Activated naive CD4-positive, alpha-beta T cell treated with anti-CD3 and anti-CD28 coated beads, Interleukin-2, amount 10 ng/mL, durations not matched to agents 7 days and 5 days (primary cell): ENCODE measurements around the gene STX1A.

ENCODE experiments used
- CTCF ChIA-PET: fragments of 350-600 bp; sonication (Branson Sonifier 250); formaldehyde crosslinking; loops from one replicate; lab custom pipeline; 2021; ENCODE audit warnings: antibody characterized with exemption; lab: Charles Lee
- DNase-seq: peaks from one replicate; pipeline ENCODE4 v3.0.0-alpha.2; 2020
- H3K27ac Mint-ChIP-seq: one replicate; pipeline ENCODE4 v1.8.0; 2021; ENCODE audit warnings: mild to moderate bottlenecking, moderate library complexity, mixed read lengths
- H3K27me3 Mint-ChIP-seq: one replicate; pipeline ENCODE4 v1.8.0; 2021; ENCODE audit warnings: mild to moderate bottlenecking, mixed read lengths
- H3K36me3 Mint-ChIP-seq: one replicate; pipeline ENCODE4 v1.8.0; 2021; ENCODE audit warnings: mixed read lengths
- H3K4me1 Mint-ChIP-seq: one replicate; pipeline ENCODE4 v1.8.0; 2021; ENCODE audit warnings: mixed read lengths
- H3K4me3 Mint-ChIP-seq: one replicate; pipeline ENCODE4 v1.8.0; 2021; ENCODE audit warnings: mild to moderate bottlenecking, moderate library complexity, mixed read lengths
- H3K9me3 Mint-ChIP-seq: one replicate; pipeline ENCODE4 v1.8.0; 2021; ENCODE audit warnings: mixed read lengths

Gene STX1A

GRCh38 chr7:73650524-73650923, 68.9 kb downstream of the STX1A start:
- Mint-ChIP-seq H3K4me1 (peaks cover 9% of the 10 kb centered on the region), H3K36me3 (no peaks in the 10 kb centered on the region), H3K27ac (no peak overlapping the region), H3K4me3 (no peak overlapping the region), H3K27me3 (peaks cover 74% of the 10 kb centered on the region), H3K9me3 (no peaks in the 10 kb centered on the region)
- CTCF ChIA-PET, result no interaction called here
- no peak for DNase-seq

GRCh38 chr7:73649576-73649975, 69.9 kb downstream of the STX1A start:
- CTCF ChIA-PET, result no interaction called here
- Mint-ChIP-seq H3K27ac (no peak overlapping the region), H3K27me3 (peaks cover 84% of the 10 kb centered on the region), H3K4me3 (no peak overlapping the region), H3K9me3 (no peaks in the 10 kb centered on the region), H3K4me1 (peaks cover 9% of the 10 kb centered on the region), H3K36me3 (no peaks in the 10 kb centered on the region)
- no peak for DNase-seq
